ENCODE measurements around the gene ITGA11.
"Not testable (repeated sequence)": the region's sequence is repeated elsewhere in the genome, so short reads cannot be mapped to it uniquely, and the experiment has no call there.

ITGA11 gene

DNA sequence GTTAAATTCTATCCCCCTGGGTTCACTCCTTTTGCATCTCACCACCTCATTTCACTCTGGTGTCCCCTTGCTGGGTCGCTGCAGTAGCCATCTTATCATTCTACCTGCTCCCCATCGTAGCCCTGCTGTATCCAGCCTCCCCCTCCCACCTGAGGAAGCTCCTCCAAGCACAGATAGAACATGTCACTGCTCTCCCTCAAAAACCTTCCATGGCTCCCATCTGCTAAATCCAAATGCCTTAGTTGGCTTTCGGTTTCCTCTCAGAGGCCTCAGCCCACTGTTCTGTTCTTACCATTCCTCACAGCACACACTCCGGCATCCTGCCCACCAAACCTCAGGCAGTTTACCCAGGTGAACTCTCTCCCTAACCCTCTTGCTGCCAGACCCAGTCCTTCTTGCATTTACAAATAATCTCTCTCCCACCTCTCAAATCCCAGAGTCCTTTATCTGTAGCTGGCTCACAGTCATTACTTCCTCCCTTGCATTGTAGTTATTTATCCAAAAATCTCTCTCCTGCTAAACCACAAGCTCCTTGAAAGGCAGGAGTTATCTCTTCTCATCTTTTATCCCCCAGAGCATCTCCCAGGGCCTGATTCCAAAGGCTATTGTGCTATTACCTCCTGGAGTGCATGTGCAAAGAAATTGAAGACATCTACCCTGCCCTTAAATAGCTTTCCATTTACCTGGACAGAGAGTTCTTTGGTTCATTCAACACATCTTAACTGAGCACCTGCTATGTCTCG, 9.4 kb downstream of the ITGA11 start:
- FAIRE-seq: not testable (repeated sequence)

DNA sequence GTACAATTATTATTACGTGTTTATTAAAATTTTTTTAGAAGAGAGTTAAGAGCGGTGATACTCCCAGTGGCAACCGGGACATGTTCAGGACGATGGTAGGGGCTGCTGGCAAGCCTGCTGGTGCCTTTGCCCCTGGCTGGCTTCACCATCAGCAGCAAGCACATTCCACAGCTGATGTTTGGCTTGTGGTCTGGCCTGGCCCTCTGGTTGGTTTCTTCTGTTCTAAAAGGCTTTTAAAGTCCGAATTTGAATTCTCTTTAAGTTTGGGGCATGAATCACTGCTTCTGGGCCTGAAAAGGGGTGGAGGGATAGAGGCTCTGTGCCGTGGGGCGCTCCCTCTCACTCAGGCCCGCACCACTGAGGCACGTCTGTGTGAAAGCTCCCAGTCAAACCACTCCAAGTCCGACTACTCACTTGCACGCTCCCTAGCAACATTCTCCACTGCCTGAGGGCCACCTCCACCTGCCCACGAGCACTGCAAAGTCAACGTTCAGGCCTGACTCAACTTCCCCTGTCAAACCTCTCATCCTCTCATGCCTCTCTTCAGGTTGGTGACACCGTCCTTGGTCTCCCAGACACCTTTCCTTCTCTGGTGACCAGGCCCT, 10.1 kb downstream of the ITGA11 start:
- no peak for FAIRE-seq

DNA sequence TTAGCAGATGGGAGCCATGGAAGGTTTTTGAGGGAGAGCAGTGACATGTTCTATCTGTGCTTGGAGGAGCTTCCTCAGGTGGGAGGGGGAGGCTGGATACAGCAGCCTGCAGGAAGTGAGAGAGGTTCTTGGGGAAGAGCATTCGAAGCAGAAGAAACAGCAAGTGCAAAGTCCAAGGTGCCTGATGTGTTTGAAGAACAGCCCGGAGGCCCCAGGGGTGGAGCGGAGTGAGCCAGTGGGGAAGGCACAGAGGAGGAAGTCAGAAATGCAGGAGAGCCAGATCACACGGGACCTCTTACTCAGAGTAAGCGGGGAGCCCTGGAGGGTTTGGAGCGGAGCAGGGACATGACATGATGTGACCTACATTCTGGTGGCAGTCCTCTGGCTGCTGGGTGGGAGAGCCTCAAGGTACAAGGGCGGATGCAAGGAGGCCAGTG, 10.8 kb downstream of the ITGA11 start:
- FAIRE-seq: no peak

DNA sequence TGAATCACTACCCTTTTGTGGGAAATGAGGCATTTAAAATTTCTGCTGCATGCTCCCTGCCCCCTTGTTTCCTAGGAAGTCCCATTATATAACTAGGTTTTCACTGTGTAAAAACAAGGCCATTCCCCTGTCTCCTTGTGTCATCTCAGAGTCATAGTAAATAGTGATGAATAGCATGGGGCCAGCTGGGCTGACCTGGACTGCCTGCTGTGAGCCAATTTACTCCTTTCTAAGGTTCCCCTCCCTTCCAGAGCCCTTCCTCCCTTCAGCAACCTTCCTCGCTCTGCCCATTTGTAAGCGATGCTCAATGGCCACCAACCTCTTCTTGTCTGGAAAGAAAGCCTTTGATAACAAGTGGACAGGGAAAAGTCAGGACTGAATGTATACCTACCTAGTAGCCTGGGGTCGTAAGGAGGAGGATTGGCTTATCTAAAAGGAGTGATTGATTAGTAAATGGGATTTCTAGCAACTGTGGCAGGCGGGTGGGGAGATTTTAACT, 11.7 kb downstream of the ITGA11 start:
- no peak for FAIRE-seq

DNA sequence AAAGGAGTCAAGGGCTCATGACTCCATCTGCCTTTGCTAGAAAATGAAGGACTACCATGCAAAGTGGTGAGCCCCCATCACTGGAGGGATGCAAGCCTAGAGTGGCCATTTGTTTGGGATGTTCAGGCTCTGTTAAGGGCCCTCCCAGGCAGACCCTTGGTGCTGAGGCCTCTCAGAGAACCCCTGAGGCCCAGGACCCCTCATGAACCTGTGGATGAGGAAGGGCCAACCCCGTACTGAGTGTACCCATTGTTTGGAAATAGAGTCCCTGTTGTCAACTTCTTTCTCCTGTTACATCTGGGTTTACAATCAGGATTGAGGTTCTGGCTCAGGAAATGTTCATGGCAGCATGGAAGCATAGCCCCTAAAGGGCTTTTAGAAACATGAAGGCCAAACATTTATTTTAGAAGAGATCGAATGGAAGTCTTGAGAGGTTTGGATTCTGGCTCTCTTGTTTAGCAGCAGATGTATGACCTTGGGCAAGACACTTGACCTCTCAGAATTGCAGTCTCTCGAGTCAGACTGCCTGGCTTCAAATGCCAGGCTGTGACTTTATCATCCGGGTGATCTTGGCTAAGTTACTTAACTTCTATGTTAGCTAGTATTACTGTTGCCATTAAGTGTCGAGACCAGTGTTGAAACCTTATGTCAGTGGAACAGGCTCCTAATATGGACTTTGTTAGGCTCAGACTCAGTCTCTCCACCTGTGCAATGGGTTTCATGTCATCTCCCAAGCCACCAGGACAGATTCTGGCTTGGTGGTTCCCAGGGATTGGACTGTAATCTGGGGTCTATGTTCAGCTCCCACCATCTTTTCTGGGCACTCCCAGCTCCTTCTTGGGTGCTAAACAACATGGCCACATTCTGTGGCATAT, 12.4 kb downstream of the ITGA11 start:
- FAIRE-seq: no peak

DNA sequence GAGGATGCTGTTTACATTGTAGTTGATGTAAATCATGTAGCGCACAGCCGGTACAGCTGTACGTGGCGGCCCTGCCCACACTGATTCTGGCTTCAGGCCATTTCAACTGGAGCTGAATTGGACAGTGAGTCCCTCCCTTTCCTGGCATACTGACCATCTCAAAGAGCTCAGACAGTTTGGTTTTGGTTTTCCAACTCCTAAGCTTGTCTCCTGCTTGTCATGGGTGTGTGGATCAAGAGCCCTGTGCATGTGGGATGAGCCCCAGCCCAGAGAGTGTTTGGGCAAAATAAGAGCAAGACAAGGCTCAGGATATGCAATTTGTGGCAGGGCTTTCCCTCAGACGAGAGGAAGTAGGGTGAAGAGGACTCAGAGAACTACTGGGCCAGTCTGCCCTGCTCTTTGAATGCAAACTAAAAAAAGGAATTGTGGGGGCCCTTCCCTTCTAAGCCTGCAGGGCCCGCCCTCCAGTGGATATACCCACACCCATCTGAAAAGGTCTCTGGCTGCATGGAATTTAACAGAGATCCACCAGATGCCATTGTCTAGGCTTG, 13.3 kb downstream of the ITGA11 start:
- FAIRE-seq: no peak

DNA sequence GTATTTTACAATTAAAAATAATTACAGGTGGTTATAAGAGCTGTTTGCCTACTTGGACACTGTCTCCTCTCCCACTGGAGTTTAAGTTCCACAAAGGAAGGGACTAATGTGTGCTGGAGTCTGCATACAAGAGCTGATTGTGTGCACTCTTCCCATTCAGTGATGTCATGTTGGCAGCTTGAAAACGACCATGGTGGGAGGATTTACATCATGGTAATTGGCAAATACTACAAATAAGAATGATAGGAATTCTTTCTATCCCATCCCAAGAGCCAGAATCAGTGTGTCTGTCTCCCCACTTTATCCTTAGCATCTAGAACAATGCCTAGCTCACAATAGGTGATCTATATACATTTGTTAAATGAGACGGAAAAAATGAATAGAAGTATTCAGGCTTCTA, 14.1 kb downstream of the ITGA11 start:
- FAIRE-seq: no peak

DNA sequence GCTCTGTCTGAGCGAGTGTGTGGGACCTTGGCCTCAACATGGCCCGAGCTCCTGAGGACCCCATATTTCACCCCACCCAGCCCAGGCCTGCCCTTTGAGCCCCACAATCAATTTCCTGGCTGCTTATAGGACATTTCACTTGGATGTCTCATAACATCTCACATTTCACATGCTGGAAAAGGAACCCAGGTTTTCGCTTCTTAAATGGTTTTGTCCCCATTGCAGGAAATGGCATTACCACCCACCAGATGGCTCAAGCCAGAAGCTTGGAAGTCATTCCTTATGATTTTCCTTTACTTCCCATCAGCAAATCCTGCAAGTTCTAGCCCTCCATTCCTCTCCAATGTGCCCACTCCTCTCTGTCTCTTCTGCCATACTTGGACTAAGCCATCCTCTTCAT, 14.9 kb downstream of the ITGA11 start:
- FAIRE-seq: no peak

DNA sequence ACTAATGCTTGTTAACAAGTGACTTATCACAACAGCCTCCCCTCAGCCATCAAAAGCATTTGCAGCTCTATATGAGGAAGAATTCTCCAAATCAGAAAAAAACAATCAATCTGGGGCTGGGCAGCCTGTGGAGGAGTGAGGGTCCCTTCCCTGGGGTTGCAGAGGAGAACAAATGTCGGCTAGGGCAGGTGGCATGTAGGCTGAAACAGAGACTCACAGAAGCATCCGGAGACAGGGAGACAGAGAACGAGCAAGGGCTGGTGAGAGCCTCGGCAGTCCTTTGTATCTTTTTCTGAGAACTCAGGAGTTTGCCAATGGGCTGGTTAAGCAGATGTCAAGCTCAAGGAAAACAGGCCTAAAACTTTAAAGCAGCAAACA, 15.8 kb downstream of the ITGA11 start:
- FAIRE-seq: no peak

DNA sequence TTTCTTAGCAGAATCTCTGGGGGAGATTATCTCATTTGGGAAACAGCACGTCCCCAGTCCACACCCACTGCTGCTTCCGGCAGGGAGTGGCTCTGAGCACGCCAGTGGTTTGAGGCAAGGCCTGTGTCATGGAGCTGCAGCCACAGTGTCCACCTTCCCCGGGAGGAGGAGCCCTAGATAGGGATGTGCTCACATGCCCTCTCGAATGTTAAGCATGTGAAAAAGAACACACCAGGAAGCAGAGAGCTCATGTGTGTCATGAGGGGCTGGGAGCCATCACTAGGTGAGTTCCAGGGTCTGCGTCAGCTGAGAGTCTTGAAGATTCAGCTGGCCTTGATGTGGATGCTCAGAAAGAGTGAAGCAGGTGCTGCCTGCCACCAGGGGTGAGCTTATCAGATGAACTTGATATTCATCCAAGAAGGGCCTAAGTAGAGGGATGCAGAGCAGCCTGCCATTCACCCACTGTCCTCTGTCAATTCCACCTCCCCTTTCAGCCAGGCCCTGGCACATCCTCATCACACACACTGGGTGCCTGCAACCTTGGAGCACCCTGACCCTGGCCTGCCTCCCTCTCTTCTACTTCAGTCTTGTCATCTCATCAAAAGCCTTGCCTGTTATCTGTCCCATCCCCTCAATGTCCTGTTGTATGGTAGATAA, 16.3 kb downstream of the ITGA11 start:
- FAIRE-seq: no peak

DNA sequence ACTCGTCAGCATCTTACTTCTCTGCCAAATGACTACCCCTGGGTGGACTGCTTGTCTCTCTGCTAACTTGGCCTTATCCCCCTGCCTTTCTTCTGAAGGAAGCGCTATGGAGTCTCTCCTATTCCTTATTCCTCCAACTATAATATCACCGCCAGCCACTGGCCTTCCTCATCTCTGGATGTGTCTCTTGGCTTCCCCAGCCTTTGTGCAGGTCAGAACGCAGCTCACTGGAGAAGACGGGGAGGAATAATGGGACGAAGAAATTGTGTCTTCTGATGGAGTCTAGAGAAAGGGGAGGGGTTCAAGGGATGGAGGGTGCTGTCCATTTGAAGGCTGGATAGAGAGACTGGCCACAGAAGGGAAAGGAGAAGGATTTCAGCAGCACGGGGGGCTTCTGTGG, 16.9 kb downstream of the ITGA11 start:
- FAIRE-seq: no peak

DNA sequence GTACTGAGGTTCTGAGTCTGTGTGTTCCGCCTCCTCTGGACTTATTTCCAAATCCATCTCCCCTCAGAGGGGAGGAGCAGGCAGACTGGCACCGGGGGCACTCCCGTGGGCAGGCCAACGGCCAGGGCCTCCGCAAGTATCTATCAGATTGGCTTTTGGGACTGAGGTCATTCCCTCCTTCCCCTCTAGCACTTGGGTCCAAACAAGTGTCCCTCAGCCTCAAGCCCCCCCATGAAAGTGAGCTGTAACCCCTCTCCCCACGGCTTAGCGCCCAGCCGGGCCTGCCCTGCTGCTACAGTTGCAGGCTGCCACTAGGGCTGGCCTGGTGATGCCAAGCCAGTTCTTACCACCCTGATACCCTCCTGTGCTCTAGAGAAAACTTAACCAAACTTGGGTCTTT, 17.4 kb downstream of the ITGA11 start:
- FAIRE-seq: no peak

DNA sequence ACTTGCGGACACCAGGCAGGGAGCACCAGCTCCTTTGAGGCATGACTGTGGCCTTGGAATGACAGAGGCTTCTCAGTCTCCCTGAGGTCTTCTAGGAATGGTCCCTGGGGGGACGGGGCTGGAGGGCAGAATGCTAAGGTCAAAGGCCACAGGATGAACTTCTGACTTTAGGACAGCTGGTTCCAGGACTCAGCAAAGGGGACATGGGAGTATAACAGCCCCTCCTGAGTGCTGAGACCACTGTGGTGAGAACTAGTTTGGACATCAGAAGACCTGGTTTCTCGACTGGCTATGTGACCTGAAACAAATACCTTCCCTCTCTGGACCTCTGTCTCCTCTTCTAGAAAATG, 17.8 kb downstream of the ITGA11 start:
- FAIRE-seq: no peak

DNA sequence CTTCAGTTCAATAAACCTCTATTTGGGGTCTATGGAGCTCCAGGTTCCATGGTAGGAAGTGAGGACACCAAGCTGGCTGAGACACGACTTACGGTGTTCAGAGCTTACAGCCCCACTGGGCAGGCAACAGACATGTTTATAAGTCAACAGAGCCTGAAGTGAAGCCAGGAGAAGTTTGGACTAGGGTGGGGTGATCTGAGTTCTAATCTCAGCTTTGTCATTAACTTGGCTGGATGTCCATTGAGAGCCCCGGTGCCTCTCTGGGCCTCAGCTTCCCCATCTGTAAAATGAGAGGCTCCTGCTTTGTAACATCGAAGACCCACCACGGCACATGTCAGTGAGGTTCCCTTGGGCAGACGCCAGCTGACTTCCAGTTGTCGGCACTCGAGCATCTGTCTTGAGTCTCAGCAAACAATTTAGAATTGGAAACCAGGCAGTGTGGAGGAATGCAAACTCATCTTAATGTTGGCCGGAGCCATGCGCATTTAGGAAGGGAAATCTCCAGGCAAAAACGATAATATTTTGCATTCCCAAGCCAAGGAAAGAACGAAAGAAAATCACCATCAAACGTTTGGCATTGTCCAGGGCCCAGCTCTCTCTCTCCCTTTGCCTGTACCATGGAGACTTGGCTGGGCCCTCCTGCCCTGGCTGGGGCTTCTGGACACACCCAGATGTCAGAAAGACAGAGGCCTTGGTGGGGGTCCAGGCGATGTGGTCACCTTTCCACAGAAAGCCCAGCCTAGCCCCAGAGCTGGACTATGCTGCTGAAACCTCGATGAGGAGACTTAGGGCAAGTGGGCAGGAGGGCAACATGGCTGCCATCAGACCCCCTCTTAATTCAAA, 18.4 kb downstream of the ITGA11 start:
- FAIRE-seq: no peak

DNA sequence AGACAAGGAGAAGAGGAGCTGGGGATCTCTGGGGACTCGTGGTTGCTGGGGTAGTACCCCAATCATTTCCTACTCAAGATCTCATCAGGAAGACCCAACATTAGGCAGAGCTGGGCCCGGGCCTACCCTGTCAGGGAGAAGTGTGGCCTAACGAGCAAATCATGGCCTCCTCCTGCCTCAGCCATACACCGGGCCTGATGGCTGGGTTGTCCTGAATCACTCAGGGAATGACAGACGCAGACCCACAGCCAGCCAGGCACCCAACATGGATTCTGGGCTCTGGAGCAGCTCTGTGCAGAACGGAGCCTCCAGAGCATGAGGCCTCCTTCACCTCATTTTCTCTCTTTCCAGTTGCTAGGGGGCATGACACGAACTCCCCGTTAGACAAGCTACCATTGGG, 19.7 kb downstream of the ITGA11 start:
- FAIRE-seq: no peak

DNA sequence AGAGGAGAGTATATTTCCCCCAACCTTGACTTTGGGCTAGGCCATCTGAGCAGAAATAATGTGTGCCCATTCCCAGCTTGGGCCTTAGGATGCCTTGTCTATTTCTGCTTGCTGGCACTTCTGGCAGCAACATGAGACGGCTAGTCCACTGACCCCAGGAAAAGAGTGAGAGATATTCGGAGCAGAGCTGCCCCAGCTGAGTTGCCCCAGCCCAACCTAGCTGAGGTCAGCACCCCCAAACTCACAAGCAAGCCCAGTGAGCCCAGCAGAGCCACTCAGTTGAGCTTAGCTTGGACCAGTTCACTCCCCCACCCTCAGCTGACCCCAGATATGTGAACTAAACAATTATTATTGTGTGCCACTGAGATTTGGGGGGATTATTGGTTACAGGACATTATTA, 20.2 kb downstream of the ITGA11 start:
- FAIRE-seq: no peak

DNA sequence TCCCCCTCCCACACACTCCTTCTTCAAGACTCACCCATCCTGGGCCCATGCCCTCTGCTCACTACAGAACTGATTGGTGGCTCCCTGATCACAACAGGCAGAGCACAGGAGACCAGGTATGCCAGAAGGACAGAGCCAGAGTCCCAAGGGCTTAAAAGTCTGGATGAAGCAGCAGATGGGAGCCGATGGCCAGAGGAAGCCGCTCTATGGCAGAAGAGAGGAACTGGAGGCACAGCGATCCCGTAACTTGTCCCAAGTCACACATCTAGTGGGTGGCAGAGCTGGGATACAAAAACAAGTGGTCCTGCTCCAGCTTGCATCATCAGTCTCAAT, 20.7 kb downstream of the ITGA11 start:
- FAIRE-seq: no peak

DNA sequence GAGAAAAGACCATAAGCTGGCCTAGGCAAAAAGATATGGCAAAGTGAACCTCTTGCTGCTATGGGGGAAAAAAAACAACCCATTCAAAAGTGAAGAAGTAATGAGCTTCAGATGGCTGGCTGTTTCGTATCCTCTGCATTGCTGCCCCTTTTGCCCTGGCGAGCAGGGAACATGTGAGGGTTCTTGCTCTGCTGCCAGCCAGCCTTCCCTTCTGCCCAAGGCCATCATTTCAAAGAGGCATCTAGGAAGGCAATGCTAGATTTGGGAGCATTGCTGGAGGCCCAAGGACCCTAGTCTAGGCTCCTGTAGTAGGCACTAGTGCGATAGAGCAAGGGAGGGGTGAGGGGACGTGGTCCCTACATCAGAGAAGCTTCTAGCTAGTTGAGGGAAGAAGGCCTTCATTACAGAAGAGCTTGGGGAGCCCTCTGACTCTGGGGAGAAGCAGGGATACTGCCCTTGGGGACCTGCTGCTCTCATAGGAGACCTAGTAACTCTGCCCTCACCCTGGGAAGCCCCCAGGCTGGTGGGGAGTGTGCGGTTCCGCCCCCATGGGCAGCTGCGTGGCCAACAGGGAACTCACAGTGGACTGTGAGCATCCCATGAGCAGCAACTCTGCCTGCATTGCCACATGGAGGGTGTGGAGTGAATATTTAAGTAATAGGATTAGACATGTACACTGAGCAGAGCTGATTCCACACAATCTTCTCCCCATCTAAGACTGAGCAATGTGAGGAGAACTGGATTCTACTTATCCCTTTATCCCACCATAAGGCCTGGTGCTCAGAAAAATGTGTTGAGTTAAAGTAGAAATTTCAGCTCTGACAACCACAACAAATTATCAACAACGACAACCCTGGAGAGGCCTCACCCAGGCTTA, 21.3 kb downstream of the ITGA11 start:
- no peak for FAIRE-seq

DNA sequence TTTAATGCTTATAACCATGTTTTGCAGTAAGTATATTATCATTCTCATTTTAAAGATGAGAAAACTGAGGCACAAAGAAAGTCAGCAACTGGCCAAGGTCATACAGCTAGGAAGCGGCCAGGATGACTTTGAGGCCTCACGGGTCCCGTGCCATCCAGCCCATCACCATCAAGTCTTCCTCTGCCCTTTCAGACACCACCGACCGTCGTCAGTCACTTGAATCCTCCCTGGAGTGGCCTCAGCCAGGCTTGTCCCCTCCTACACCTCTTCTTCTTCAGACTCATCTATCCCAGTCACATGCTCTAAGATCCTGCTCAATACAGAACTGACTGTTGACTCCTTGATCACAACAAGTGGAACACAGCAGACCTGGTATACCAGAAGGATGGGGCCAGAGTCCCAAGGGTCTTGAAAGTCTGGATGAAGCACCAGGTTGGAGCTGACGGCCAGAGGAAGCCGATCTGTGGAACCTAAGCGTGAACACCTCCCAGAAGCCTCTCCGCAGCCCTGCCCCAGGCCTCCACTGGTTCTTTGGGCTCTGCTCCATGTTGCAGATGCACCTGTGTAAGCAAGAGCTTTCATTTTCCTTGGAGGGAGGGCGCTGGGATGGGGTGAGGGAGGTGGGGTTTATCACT, 22.1 kb downstream of the ITGA11 start:
- no peak for FAIRE-seq

DNA sequence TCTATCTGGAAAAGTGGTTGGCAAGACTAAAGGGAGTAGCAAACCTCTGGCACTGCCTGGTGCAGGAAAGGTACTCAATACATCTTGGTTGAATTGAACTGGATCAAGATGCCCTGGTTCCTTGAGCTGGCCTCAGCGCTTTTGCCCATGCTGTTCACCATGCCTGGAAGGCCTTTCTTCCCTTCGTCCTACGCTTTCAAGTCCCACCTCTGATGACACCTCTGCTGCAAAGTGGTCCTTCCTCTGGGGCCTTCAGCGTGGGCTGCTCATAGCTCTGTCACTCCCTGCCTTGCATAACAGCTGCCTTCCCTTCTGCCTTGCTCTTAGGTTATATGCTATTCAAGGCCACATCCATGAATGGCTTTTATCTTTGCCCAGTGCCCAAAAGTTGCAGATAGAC, 23.0 kb downstream of the ITGA11 start:
- FAIRE-seq: no peak
